ENCODE measurements around the gene ITM2B. TPM values are rescaled to one million over a fixed set of nuclear protein-coding genes. Genes with fewer than 3 reads are reported as not detected.

The ITM2B gene
- total RNA-seq, 1 donor from 2014 or later: 358 TPM

DNA sequence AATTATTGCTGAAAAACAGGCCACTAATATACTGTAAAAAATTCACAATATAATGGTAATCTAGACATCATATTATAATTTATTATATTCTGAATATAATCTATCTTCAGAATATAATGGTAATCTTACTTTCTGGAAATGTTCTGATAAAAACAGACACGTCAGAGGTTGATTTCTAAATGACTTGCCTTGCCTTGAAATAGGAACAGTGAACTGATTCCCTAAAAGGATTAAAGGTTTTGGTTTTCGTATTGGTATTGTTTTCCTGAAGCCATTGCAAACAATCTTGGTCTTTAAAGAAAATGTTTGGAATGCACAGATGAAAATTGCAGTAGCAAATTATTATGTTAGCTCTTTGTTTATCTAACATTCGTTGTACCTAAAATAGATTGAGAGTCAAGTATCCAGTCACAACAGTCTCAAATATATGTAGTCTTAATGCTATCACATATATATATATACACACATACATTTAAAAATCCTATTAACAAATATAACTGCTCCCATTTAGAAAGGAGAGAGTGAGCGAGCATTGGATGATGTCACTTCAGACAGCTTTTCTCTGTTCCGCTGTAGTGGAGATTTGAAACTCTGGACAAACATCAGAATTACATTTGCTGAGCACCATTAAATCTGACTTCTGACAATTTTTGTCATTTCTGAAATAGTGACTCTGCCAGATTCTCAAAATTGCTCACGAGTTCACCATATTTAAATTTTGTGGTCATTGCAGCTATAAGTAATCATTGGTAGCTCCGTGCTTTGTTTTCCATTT lies 1.7 kb downstream of the ITM2B start:
- Histone ChIP-seq H3K4me2 (ENCODE audit: low read length) (peak overlapping the region; percentile 88), H3K27me3 (ENCODE audit: insufficient read depth, low read length) (no peaks in the 10 kb centered on the region), H3K4me3 (ENCODE audit: insufficient read depth, low read depth, low read length) (peak overlapping the region; percentile 86), H3K36me3 (ENCODE audit: insufficient read depth, low read length) (no peaks in the 10 kb centered on the region), H3K9me3 (ENCODE audit: insufficient read depth, low read depth, low read length) (no peaks in the 10 kb centered on the region), H3K9ac (ENCODE audit: low read length) (peak overlapping the region; percentile 94), H4K20me1 (ENCODE audit: insufficient read depth, low read length) (peaks cover 33% of the 10 kb centered on the region), H3K4me1 (ENCODE audit: insufficient read depth, low read length) (peaks cover 14% of the 10 kb centered on the region), H3K79me2 (ENCODE audit: insufficient read depth, low read length) (peaks cover 66% of the 10 kb centered on the region), H2AFZ (ENCODE audit: low read depth, low read length) (no peak overlapping the region), H3K27ac (ENCODE audit: low read depth, low read length) (peak overlapping the region; percentile 86)
- no peaks in the 10 kb centered on the region for H3K27me3 Mint-ChIP-seq (ENCODE audit: low read depth, unreplicated experiment)
- H3K27ac Mint-ChIP-seq (ENCODE audit: unreplicated experiment): peak overlapping the region; percentile 87
- DNase-seq (ENCODE audit: low read depth) (peak; percentile 23), FAIRE-seq (peak; percentile 26)
- no peak for TF ChIP-seq EZH2 (IDR thresholded peaks at IDR 0.05; ENCODE audit: insufficient read depth, low read length)
- TF ChIP-seq, protein P1, sequence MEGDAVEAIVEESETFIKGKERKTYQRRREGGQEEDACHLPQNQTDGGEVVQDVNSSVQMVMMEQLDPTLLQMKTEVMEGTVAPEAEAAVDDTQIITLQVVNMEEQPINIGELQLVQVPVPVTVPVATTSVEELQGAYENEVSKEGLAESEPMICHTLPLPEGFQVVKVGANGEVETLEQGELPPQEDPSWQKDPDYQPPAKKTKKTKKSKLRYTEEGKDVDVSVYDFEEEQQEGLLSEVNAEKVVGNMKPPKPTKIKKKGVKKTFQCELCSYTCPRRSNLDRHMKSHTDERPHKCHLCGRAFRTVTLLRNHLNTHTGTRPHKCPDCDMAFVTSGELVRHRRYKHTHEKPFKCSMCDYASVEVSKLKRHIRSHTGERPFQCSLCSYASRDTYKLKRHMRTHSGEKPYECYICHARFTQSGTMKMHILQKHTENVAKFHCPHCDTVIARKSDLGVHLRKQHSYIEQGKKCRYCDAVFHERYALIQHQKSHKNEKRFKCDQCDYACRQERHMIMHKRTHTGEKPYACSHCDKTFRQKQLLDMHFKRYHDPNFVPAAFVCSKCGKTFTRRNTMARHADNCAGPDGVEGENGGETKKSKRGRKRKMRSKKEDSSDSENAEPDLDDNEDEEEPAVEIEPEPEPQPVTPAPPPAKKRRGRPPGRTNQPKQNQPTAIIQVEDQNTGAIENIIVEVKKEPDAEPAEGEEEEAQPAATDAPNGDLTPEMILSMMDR (IDR thresholded peaks at IDR 0.05; ENCODE audit: insufficient read depth, low read depth, low read length): no peak
- H3K4me3 Mint-ChIP-seq (ENCODE audit: unreplicated experiment): peak overlapping the region; percentile 99
- peaks cover 2% of the 10 kb centered on the region for H3K36me3 Mint-ChIP-seq (ENCODE audit: low read depth, unreplicated experiment)
- H3K4me1 Mint-ChIP-seq (ENCODE audit: low read depth, unreplicated experiment): peaks cover 27% of the 10 kb centered on the region
- H3K9me3 Mint-ChIP-seq (ENCODE audit: unreplicated experiment): no peaks in the 10 kb centered on the region

DNA sequence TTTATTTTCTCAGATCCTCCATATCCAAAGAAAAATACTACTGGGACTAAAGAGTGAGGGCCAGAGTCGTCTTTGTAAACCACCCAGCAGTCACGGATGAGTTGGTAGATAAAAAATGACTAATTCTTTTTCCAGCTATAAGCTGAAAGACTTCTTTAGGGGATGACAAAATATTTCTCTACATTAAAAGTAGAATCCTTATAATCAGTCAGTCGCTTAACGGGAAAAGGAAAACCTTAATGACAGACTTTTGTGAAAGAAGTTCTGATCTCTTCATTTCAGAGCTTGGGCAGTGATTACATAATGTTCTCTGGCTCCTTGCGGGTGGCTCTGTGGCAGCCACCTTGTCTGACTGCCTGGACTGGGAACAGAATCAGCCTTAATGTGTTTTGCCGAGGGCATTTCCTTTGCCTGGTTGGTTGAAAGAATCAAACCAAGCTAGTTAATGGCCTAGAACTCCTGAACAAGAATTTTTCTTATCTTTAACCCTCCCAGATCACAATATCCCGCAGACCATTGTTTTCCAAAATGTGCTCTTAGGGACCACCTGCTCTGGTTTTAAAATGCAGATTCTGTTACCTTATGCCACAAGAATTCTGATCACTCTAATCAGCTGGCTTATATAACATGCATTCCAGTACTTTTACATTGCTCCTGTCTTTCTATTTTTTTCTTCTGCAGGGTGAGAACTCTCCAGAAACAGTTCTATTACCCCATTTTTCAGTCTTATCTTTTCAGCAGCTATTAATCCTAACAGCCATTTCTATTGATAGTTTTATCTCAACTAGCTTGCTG lies 2.5 kb downstream of the ITM2B start:
- Histone ChIP-seq H3K79me2 (ENCODE audit: insufficient read depth, low read length) (peaks cover 73% of the 10 kb centered on the region), H3K27me3 (ENCODE audit: insufficient read depth, low read length) (no peaks in the 10 kb centered on the region), H3K4me2 (ENCODE audit: low read length) (peak overlapping the region; percentile 88), H3K27ac (ENCODE audit: low read depth, low read length) (peak overlapping the region; percentile 86), H3K36me3 (ENCODE audit: insufficient read depth, low read length) (no peaks in the 10 kb centered on the region), H3K4me3 (ENCODE audit: insufficient read depth, low read depth, low read length) (peak overlapping the region; percentile 86), H3K4me1 (ENCODE audit: insufficient read depth, low read length) (peaks cover 14% of the 10 kb centered on the region), H4K20me1 (ENCODE audit: insufficient read depth, low read length) (peaks cover 34% of the 10 kb centered on the region), H2AFZ (ENCODE audit: low read depth, low read length) (no peak overlapping the region), H3K9me3 (ENCODE audit: insufficient read depth, low read depth, low read length) (no peaks in the 10 kb centered on the region), H3K9ac (ENCODE audit: low read length) (peak overlapping the region; percentile 94)
- peaks cover 2% of the 10 kb centered on the region for H3K36me3 Mint-ChIP-seq (ENCODE audit: low read depth, unreplicated experiment)
- FAIRE-seq (no peak), DNase-seq (ENCODE audit: low read depth) (peak; percentile 42)
- no peak for TF ChIP-seq EZH2 (IDR thresholded peaks at IDR 0.05; ENCODE audit: insufficient read depth, low read length)
- TF ChIP-seq, protein P1 (IDR thresholded peaks at IDR 0.05; ENCODE audit: insufficient read depth, low read depth, low read length): no peak
- H3K4me1 Mint-ChIP-seq (ENCODE audit: low read depth, unreplicated experiment): peaks cover 27% of the 10 kb centered on the region
- H3K4me3 Mint-ChIP-seq (ENCODE audit: unreplicated experiment): peak overlapping the region; percentile 99
- H3K27me3 Mint-ChIP-seq (ENCODE audit: low read depth, unreplicated experiment): no peaks in the 10 kb centered on the region
- no peaks in the 10 kb centered on the region for H3K9me3 Mint-ChIP-seq (ENCODE audit: unreplicated experiment)
- H3K27ac Mint-ChIP-seq (ENCODE audit: unreplicated experiment): peak overlapping the region; percentile 87

Data from astrocyte (in vitro differentiated cells and primary cell).